Lower leg skin (tissue), 4 donors: ENCODE data around the gene HOXA9. TPM values are rescaled to one million over a fixed set of nuclear protein-coding genes. Genes with fewer than 3 reads are reported as not detected.

Experiments used
- DNase-seq, 2 donors: peaks; one replicate each; pipeline ENCODE4 v3.0.0-alpha.2; 2019; ENCODE audit warnings: low spot score in 2 of 2
- H3K4me3 ChIP-seq: fragments of 200-600 bp; sonication (generic); 2 replicates; pipeline ENCODE4 v1.5.1; 2017; ENCODE audit warnings: mild to moderate bottlenecking, low read depth; ENCODE audit not compliant: poor library complexity, severe bottlenecking
- CTCF ChIP-seq, 3 donors: fragments of 450-650 bp; IDR thresholded peaks; one replicate each; pipeline ENCODE4 v1.5.1; 2016; ENCODE audit warnings: antibody characterized with exemption in 3 of 3, mild to moderate bottlenecking in 3 of 3, moderate library complexity in 2 of 3
- POLR2A ChIP-seq, 2 donors: fragments of 450-650 bp; IDR thresholded peaks; one replicate each; pipeline ENCODE4 v1.6.1; 2016 to 2017; ENCODE audit warnings: antibody characterized with exemption in 2 of 2, mild to moderate bottlenecking in 1 of 2, moderate library complexity in 1 of 2
- WGBS, 2 donors: methylation state at CpG; one replicate each; pipeline ENCODE4 v1.1.5; 2018; 5-methylcytosine and 5-hydroxymethylcytosine counted together
- intact Hi-C: fragments of 100-400 bp; cut with DNase I; formaldehyde crosslinking; loops from one replicate; pipeline ENCODE4 v1.15.0; 2023; ENCODE audit warnings: low total_unique reads
- total RNA-seq, 4 donors: library from RNA; depleted of rRNA; stranded (reverse); fragments of >200 nt; gene quantifications; one replicate each; pipeline ENCODE4 v1.1.0, GENCODE V29; 2016

The HOXA9 gene
- total RNA-seq, 4 donors from 2014 or later: 43.1 to 50.1 (median 46.9) TPM

GRCh38 chr7:27163288-27164044, 1.9 kb downstream of the HOXA9 start:
- no peak for TF ChIP-seq POLR2A (IDR thresholded peaks at IDR 0.05)
- TF ChIP-seq CTCF (IDR thresholded peaks at IDR 0.05): no peak
- no peak overlapping the region for H3K4me3 ChIP-seq
- DNase-seq: no peak
- intact Hi-C loops: loop anchor here (5.0 to 10.0 kb wide), 2 partner anchors 796 to 959 kb away; partner anchors contain the start of genes CBX3 and HNRNPA2B1
- 25 to 42% methylated on average over 24 of the region's 24 CpGs for WGBS, 2 donors

- no peak for TF ChIP-seq POLR2A (IDR thresholded peaks at IDR 0.05)
- no peak for TF ChIP-seq CTCF (IDR thresholded peaks at IDR 0.05)
- no peak overlapping the region for H3K4me3 ChIP-seq
- WGBS, 2 donors: 31 to 42% methylated on average over 7 of the region's 7 CpGs
- no peak for DNase-seq
- intact Hi-C loops: loop anchor here (5.0 to 10.0 kb wide), 2 partner anchors 795 to 958 kb away; partner anchors contain the start of genes CBX3 and HNRNPA2B1
Measured at GRCh38 chr7:27162561-27163287, 2.6 kb downstream of the HOXA9 start.

- DNase-seq: peak in 1 of 2 donors; percentile 86
- H3K4me3 ChIP-seq: no peak overlapping the region
- intact Hi-C loops: loop anchor here (5.0 to 10.0 kb wide), 2 partner anchors 795 to 957 kb away; partner anchors contain the start of genes CBX3 and HNRNPA2B1
- WGBS, 2 donors: 32 to 41% methylated on average over 27 to 30 of the region's 30 CpGs
- TF ChIP-seq CTCF (IDR thresholded peaks at IDR 0.05): no peak
- no peak for TF ChIP-seq POLR2A (IDR thresholded peaks at IDR 0.05)
Measured at GRCh38 chr7:27161721-27162560, 3.4 kb downstream of the HOXA9 start.

- no peak overlapping the region for H3K4me3 ChIP-seq
- no peak for TF ChIP-seq CTCF (IDR thresholded peaks at IDR 0.05)
- no peak for TF ChIP-seq POLR2A (IDR thresholded peaks at IDR 0.05)
- intact Hi-C loops: loop anchor here (5.0 to 10.0 kb wide), 2 partner anchors 794 to 956 kb away; partner anchors contain the start of genes CBX3 and HNRNPA2B1
- 10 to 15% methylated on average over 26 to 27 of the region's 27 CpGs for WGBS, 2 donors
- DNase-seq: peak in 1 of 2 donors; percentile 89
Measured at GRCh38 chr7:27161214-27161720, 4.1 kb downstream of the HOXA9 start.
